ENCODE data around the gene TEPSIN.
A peak's percentile ranks its signal among the peaks of the same experiment; 100 is the strongest.

Gene TEPSIN

GRCh38 chr17:81267390-81268067 lies 28.7 kb upstream of the TEPSIN start:
- no peak for DNase-seq

GRCh38 chr17:81265576-81265975 lies 26.7 kb upstream of the TEPSIN start:
- no peak for DNase-seq

GRCh38 chr17:81264640-81265039 lies 25.8 kb upstream of the TEPSIN start:
- DNase-seq = no peak

- no peak for DNase-seq
Measured at GRCh38 chr17:81263371-81264181, 24.7 kb upstream of the TEPSIN start.

GRCh38 chr17:81261582-81262336 lies 22.9 kb upstream of the TEPSIN start:
- DNase-seq = no peak

- DNase-seq = no peak
Measured at GRCh38 chr17:81261096-81261495, 22.2 kb upstream of the TEPSIN start.

- DNase-seq = no peak
Measured at GRCh38 chr17:81260641-81261040, 21.8 kb upstream of the TEPSIN start.

GRCh38 chr17:81260171-81260570 lies 21.3 kb upstream of the TEPSIN start:
- no peak for DNase-seq

GRCh38 chr17:81259058-81259605 lies 20.3 kb upstream of the TEPSIN start:
- no peak for DNase-seq

- DNase-seq = no peak
Measured at GRCh38 chr17:81258292-81258691, 19.4 kb upstream of the TEPSIN start.

GRCh38 chr17:81257533-81257932 lies 18.7 kb upstream of the TEPSIN start:
- DNase-seq = no peak

- DNase-seq = peak; percentile 75
Measured at GRCh38 chr17:81256616-81257015, 17.8 kb upstream of the TEPSIN start.

GRCh38 chr17:81254955-81255717 lies 16.3 kb upstream of the TEPSIN start:
- DNase-seq = peak; percentile 86

- DNase-seq = peak; percentile 28
Measured at GRCh38 chr17:81253358-81254131, 14.7 kb upstream of the TEPSIN start.

GRCh38 chr17:81252987-81253329 lies 14.1 kb upstream of the TEPSIN start:
- no peak for DNase-seq

- no peak for DNase-seq
Measured at GRCh38 chr17:81252326-81252986, 13.6 kb upstream of the TEPSIN start.

GRCh38 chr17:81251709-81252301 lies 12.9 kb upstream of the TEPSIN start:
- no peak for DNase-seq

- no peak for DNase-seq
Measured at GRCh38 chr17:81251094-81251708, 12.3 kb upstream of the TEPSIN start.

- DNase-seq = no peak
Measured at GRCh38 chr17:81250286-81251093, 11.6 kb upstream of the TEPSIN start.

Data from inflammatory macrophage treated with lipopolysaccharide for 4 hours (primary cell).